SK-N-SH (cell line): Measurements from ENCODE around the gene MAP2K3. TPM values are rescaled to one million over a fixed set of nuclear protein-coding genes. Genes with fewer than 3 reads are reported as not detected.
"Not testable (repeated sequence)": the region's sequence is repeated elsewhere in the genome, so short reads cannot be mapped to it uniquely, and the experiment has no call there.

ENCODE experiments used
- CTCF ChIA-PET: fragments of 300-600, 350-600 bp; formaldehyde crosslinking; extraction: SDS; loops from one replicate; lab custom pipeline; 2021; lab: Yijun Ruan, JAX
- POLR2A ChIA-PET: fragments of 350-600 bp; sonication (Branson Sonifier 250); formaldehyde crosslinking; extraction: SDS; loops from one replicate; lab custom pipeline; 2020; ENCODE audit warnings: antibody characterized with exemption, inconsistent platforms; lab: Yijun Ruan, JAX
- DNase-seq: peaks from one replicate; pipeline ENCODE4 v3.0.0; 2012
- H2AFZ ChIP-seq: fragments of 200-600 bp; sonication (generic); 2 replicates; pipeline ENCODE4 v1.8.1; 2016; ENCODE audit warnings: antibody characterized with exemption, mild to moderate bottlenecking, low read depth
- H3F3A ChIP-seq: fragments of 200-600 bp; sonication (generic); replicated peaks from 2 replicates; pipeline ENCODE3; 2016; ENCODE audit warnings: antibody characterized with exemption, mild to moderate bottlenecking; ENCODE audit not compliant: insufficient read depth
- H3K27ac ChIP-seq, 2 experiments: fragments of 200-500 bp in 1 of 2; fragments of 200-600 bp in 1 of 2; sonication (Bioruptor generic) in 1 of 2; sonication (generic), shearing (Covaris generic) in 1 of 2; 2 replicates each; pipeline versions ENCODE4 v1.5.1 to v1.6.1; 2014 to 2016; ENCODE audit warnings: low read depth in 2 of 2, inconsistent platforms in 1 of 2, low read length in 1 of 2, mild to moderate bottlenecking in 1 of 2, mixed read lengths in 1 of 2
- H3K27me3 ChIP-seq: fragments of 200-600 bp; sonication (generic), shearing (Covaris generic); 2 replicates; pipeline ENCODE4 v1.6.1; 2016; ENCODE audit warnings: mixed run types; ENCODE audit not compliant: insufficient read depth
- H3K36me3 ChIP-seq, 2 experiments: fragments of 200-500 bp in 1 of 2; fragments of 200-600 bp in 1 of 2; sonication (Bioruptor generic) in 1 of 2; sonication (generic) in 1 of 2; replicated peaks in 1 of 2; 2 replicates each; pipeline versions ENCODE3 to v1.5.1; 2014 to 2016; ENCODE audit warnings: low read length in 1 of 2, mild to moderate bottlenecking in 1 of 2; ENCODE audit not compliant: insufficient read depth in 2 of 2, control insufficient read depth in 1 of 2
- H3K4me1 ChIP-seq, 2 experiments: fragments of 200-500 bp in 1 of 2; fragments of 200-600 bp in 1 of 2; sonication (Bioruptor generic) in 1 of 2; sonication (generic), shearing (Covaris generic) in 1 of 2; 2 replicates each; pipeline versions ENCODE4 v1.5.1 to v1.6.1; 2014 to 2016; ENCODE audit warnings: low read depth in 1 of 2, low read length in 1 of 2, mixed run types in 1 of 2; ENCODE audit not compliant: insufficient read depth in 2 of 2, control insufficient read depth in 1 of 2
- H3K4me2 ChIP-seq: fragments of 200-600 bp; sonication (generic), shearing (Covaris generic); 2 replicates; pipeline ENCODE4 v1.6.1; 2017; ENCODE audit warnings: mixed run types
- H3K4me3 ChIP-seq, 2 experiments: fragments of 200-500 bp in 1 of 2; fragments of 200-600 bp in 1 of 2; sonication (Bioruptor generic) in 1 of 2; sonication (generic), shearing (Covaris generic) in 1 of 2; 2 replicates each; pipeline versions ENCODE4 v1.5.1 to v1.8.1; 2014 to 2016; ENCODE audit warnings: low read depth in 2 of 2, inconsistent platforms in 1 of 2, low read length in 1 of 2, mild to moderate bottlenecking in 1 of 2, mixed read lengths in 1 of 2, moderate library complexity in 1 of 2
- H3K79me2 ChIP-seq: fragments of 200-600 bp; sonication (generic); 2 replicates; pipeline ENCODE4 v1.8.1; 2017; ENCODE audit warnings: mild to moderate bottlenecking; ENCODE audit not compliant: insufficient read depth
- H3K9ac ChIP-seq: fragments of 200-600 bp; sonication (generic); 2 replicates; pipeline ENCODE4 v1.6.1; 2017; ENCODE audit warnings: mixed run types
- H3K9me2 ChIP-seq: fragments of 200-600 bp; sonication (generic); 2 replicates; pipeline ENCODE4 v1.6.1; 2017; ENCODE audit warnings: mixed run types
- H3K9me3 ChIP-seq: fragments of 200-600 bp; sonication (generic); 2 replicates; pipeline ENCODE4 v1.6.1; 2017; ENCODE audit warnings: mixed run types, mild to moderate bottlenecking, moderate library complexity
- H4K20me1 ChIP-seq: fragments of 200-600 bp; sonication (generic); 2 replicates; pipeline ENCODE4 v1.6.1; 2017; ENCODE audit warnings: mild to moderate bottlenecking, mixed run types; ENCODE audit not compliant: insufficient read depth
- CHD2 ChIP-seq: fragments of 150-350 bp; IDR thresholded peaks from 2 replicates; pipeline ENCODE4 v1.6.1; 2018; ENCODE audit warnings: low read length; ENCODE audit not compliant: partially characterized antibody
- EZH2phosphoT487 ChIP-seq: fragments of 200-600 bp; sonication (generic); IDR thresholded peaks from 2 replicates; pipeline ENCODE4 v1.6.1; 2017; ENCODE audit warnings: low read depth, mixed run types, mild to moderate bottlenecking, antibody characterized with exemption, moderate library complexity, borderline replicate concordance
- FOXJ3 ChIP-seq: sonication (generic); formaldehyde crosslinking; IDR thresholded peaks from 2 replicates; pipeline ENCODE4 v1.5.1; 2020; ENCODE audit warnings: mild to moderate bottlenecking, missing genetic modification reagents
- GATA2 ChIP-seq: sonication (generic); formaldehyde crosslinking; IDR thresholded peaks from 2 replicates; pipeline ENCODE4 v1.5.0; 2020; ENCODE audit warnings: mild to moderate bottlenecking, missing genetic modification reagents
- IRF3 ChIP-seq: fragments of 150-350 bp; IDR thresholded peaks from 2 replicates; pipeline ENCODE4 v1.6.1; 2016; ENCODE audit warnings: mild to moderate bottlenecking, low read depth, low read length
- MAX ChIP-seq: IDR thresholded peaks from 2 replicates; pipeline ENCODE4 v1.4.0; 2012; ENCODE audit warnings: low read depth
- MEF2A ChIP-seq: IDR thresholded peaks from 2 replicates; pipeline ENCODE4 v1.4.0; 2012; ENCODE audit warnings: low read depth, borderline replicate concordance
- MXI1 ChIP-seq: IDR thresholded peaks from 2 replicates; pipeline ENCODE4 v1.6.1; 2012; ENCODE audit warnings: mild to moderate bottlenecking, low read depth, low read length, improper control_type of control experiment
- RCOR1 ChIP-seq: fragments of 150-350 bp; IDR thresholded peaks from 2 replicates; pipeline ENCODE4 v1.6.1; 2017; ENCODE audit warnings: antibody characterized with exemption, low read length
- REST ChIP-seq: IDR thresholded peaks from 2 replicates; pipeline ENCODE4 v1.6.1; 2012; ENCODE audit warnings: mild to moderate bottlenecking, low read depth, low read length, moderate library complexity
- SIN3A ChIP-seq: IDR thresholded peaks from 2 replicates; pipeline ENCODE4 v1.6.1; 2012; ENCODE audit warnings: low read depth, mild to moderate bottlenecking, low read length, moderate library complexity, borderline replicate concordance
- TAF1 ChIP-seq: IDR thresholded peaks from 2 replicates; pipeline ENCODE4 v1.6.1; 2012; ENCODE audit warnings: low read depth, mild to moderate bottlenecking, low read length, moderate library complexity, borderline replicate concordance
- TEAD4 ChIP-seq: IDR thresholded peaks from 2 replicates; pipeline ENCODE4 v1.4.0; 2012; ENCODE audit warnings: mild to moderate bottlenecking, borderline replicate concordance; ENCODE audit not compliant: insufficient read depth
- USF2 ChIP-seq: fragments of 150-350 bp; IDR thresholded peaks from 2 replicates; pipeline ENCODE4 v1.6.1; 2017; ENCODE audit warnings: antibody characterized with exemption, low read length, low read depth, borderline replicate concordance
- YY1 ChIP-seq: IDR thresholded peaks from 2 replicates; pipeline ENCODE4 v1.4.0; 2012; ENCODE audit warnings: low read depth, mild to moderate bottlenecking
- WGBS: methylation state at CpG from one replicate; pipeline ENCODE4 v1.1.6; 2017; ENCODE audit warnings: low lambda C conversion rate; 5-methylcytosine and 5-hydroxymethylcytosine counted together
- polyA plus RNA-seq, 3 experiments: library from polyadenylated mRNA; depleted of rRNA; stranded (reverse); fragments of >200 nt; gene quantifications; 2 replicates each; pipeline ENCODE4 v1.2.3, GENCODE V29; 2012

The MAP2K3 gene
- polyA plus RNA-seq, 1 of the 3 experiments (the other 2 are of a cell fraction) = 30.0 TPM

- DNase-seq = no peak
- Histone ChIP-seq H3K4me3 (no peak overlapping the region), H3K27ac (no peak overlapping the region), H4K20me1 (no peaks in the 10 kb centered on the region), H3K4me2 (no peak overlapping the region), H3K36me3 (no peaks in the 10 kb centered on the region), H3K4me1 (no peaks in the 10 kb centered on the region), H2AFZ (no peak overlapping the region), H3K9ac (no peak overlapping the region), H3K9me2 (no peaks in the 10 kb centered on the region), H3K27me3 (no peaks in the 10 kb centered on the region), H3F3A (no peaks in the 10 kb centered on the region), H3K79me2 (no peaks in the 10 kb centered on the region), H3K9me3 (no peaks in the 10 kb centered on the region)
- ChIA-PET CTCF (no interaction called here), POLR2A (no interaction called here)
- no peak for TF ChIP-seq CHD2
- no peak for TF ChIP-seq YY1
- no peak for TF ChIP-seq MAX
- TF ChIP-seq TAF1 = no peak
- no peak for TF ChIP-seq MXI1
- no peak for TF ChIP-seq MEF2A
- no peak for TF ChIP-seq IRF3
- no peak for TF ChIP-seq USF2
- TF ChIP-seq GATA2 (CRISPR knock-in tag) = no peak
- TF ChIP-seq RCOR1 = no peak
- TF ChIP-seq REST = no peak
- TF ChIP-seq SIN3A = no peak
- TF ChIP-seq EZH2phosphoT487 = no peak
- TF ChIP-seq FOXJ3 = no peak
- no peak for TF ChIP-seq TEAD4
- WGBS = 46% methylated on average over 9 of the region's 9 CpGs
Measured at GRCh38 chr17:21330436-21331160, 46.1 kb downstream of the MAP2K3 start.

- H3K27me3 ChIP-seq, POLR2A ChIA-PET, H3K9me3 ChIP-seq, H2AFZ ChIP-seq, H3K9ac ChIP-seq, H3K4me3 ChIP-seq, CTCF ChIA-PET, H3K4me2 ChIP-seq, H4K20me1 ChIP-seq, H3K9me2 ChIP-seq, H3K27ac ChIP-seq, H3K36me3 ChIP-seq, H3K79me2 ChIP-seq, H3F3A ChIP-seq, DNase-seq, H3K4me1 ChIP-seq: not testable (repeated sequence)
- 40% methylated on average over 4 of the region's 4 CpGs for WGBS
Measured at GRCh38 chr17:21336541-21337294, 52.2 kb downstream of the MAP2K3 start.
